K562 (cell line): ENCODE measurements around the gene TRIM62. TPM values are rescaled to one million over a fixed set of nuclear protein-coding genes. Genes with fewer than 3 reads are reported as not detected.
A peak's percentile ranks its signal among the peaks of the same experiment; 100 is the strongest.

Experiments used
- HDAC2 ChIP-seq: fragments of 450-650 bp; IDR thresholded peaks from 2 replicates; pipeline ENCODE4 v1.6.1; 2016; ENCODE audit warnings: mild to moderate bottlenecking
- STAT5B ChIP-seq: fragments of 250-450 bp; sonication (Bioruptor Pico); IDR thresholded peaks from 2 replicates; pipeline ENCODE4 v1.8.0; 2021; ENCODE audit warnings: mild to moderate bottlenecking, inconsistent platforms
- TRIM24 ChIP-seq, 2 experiments: fragments of 450-650 bp; IDR thresholded peaks; 2 replicates each; pipeline ENCODE4 v1.6.1; 2016
- ZEB2 ChIP-seq: fragments of 450-650 bp; IDR thresholded peaks from 2 replicates; pipeline ENCODE4 v1.6.1; 2016
- ZNF224 ChIP-seq: sonication (generic); formaldehyde crosslinking; IDR thresholded peaks from 2 replicates; pipeline ENCODE4 v1.8.0; 2022; ENCODE audit warnings: mild to moderate bottlenecking, missing genetic modification reagents
- ZNF384 ChIP-seq: IDR thresholded peaks from 2 replicates; pipeline ENCODE4 v1.6.1; 2012; ENCODE audit warnings: low read depth, low read length, improper control_type of control experiment
- ZNF695 ChIP-seq: fragments of 450-650 bp; formaldehyde crosslinking; IDR thresholded peaks from 2 replicates; pipeline ENCODE4 v1.4.0; 2020; ENCODE audit warnings: mild to moderate bottlenecking, moderate library complexity
- polyA plus RNA-seq, 8 experiments: library from polyadenylated mRNA; depleted of rRNA in 4 of 8; stranded (reverse) in 5 of 8; unstranded in 3 of 8; fragments of >200 nt; fragmentation: Nextera tagmentation in 2 of 8; fragmentation: Illumina TruSeq in 1 of 8; extraction: Ambion mirVana in 2 of 8; extraction: Trizol in 1 of 8; gene quantifications; 2 replicates each; pipeline versions ENCODE4 v1.2.1 to v1.2.3, GENCODE V29; 2011 to 2014; ENCODE audit warnings: inconsistent platforms in 1 of 8, missing spikeins in 1 of 8
- total RNA-seq, 7 experiments: library from RNA; depleted of rRNA in 6 of 7; stranded (reverse); fragments of >200 nt in 6 of 7; fragmentation: Illumina TruSeq in 2 of 7; extraction: Trizol in 2 of 7; gene quantifications; 2 replicates each; pipeline versions ENCODE4 v1.2.1 to v1.2.3, GENCODE V29; 2011 to 2021; ENCODE audit warnings: low replicate concordance in 1 of 7
- TF ChIP-seq, protein P1 (sequence below), 2 experiments: IDR thresholded peaks; 2 replicates each; pipeline ENCODE4 v1.6.1; 2012; ENCODE audit warnings: improper control_type of control experiment in 2 of 2, low read depth in 2 of 2, low read length in 2 of 2, borderline replicate concordance in 1 of 2

The TRIM62 gene
- total and polyA plus RNA-seq, 9 of the 15 experiments (the other 6 are each of a cell fraction or from before 2014, with no cell fraction given), result 0.18 to 2.3 (median 0.52) TPM

DNA sequence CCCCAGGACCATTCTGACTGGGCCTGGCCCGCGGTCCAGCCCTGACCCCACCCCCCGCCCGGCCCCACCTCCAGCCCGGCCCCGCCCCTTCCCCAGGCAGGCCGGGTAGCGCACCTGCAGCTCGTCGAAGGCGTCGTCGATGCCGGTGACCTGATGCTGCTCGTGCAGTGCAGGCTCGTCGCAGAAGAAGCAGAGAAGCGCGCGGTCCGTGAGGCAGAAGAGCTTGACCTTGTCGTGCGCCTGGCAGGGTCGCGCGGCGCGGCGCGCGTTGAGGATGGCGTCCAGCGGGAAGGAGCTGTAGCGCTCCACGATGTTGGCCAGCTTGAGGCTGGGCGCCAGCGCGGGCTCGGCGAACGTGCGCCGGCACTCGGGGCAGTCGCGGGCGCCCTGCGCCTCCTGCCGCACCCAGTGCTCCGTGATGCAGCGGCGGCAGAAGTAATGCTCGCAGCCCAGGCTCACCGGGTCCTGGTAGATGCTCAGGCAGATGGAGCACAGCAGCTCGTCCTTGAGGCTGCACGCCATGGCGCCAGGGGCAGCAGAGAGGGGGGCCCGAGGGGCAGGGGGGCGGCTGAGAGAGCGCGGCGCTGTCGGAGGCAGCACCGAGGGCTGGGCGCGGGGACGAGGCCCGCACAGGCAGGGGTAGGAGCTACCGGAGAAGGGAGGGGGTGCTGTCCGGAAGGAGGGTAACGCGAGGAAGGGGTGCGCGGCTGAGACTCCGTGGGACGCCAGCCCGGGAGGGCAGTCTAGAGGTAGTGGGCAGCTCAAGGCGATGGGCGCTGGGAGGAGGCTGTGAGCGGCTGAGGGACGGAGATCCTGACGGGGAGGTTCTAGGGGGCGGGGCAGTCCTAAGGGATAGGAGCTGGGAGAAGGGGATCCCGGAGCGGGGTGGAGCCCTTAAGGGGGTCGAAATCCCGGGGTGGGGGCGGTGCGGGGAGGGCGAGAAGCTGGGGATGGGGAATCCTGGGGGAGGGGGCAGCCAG is 642 bp downstream of the TRIM62 start (continued):
- TF ChIP-seq STAT5B (no peak), ZNF224 (CRISPR knock-in tag) (no peak), ZEB2 (peak; percentile 42; the same call in 1 of the 2 replicates), TRIM24 (IDR thresholded peaks at IDR 0.05) (peak in 1 of 2 experiments; percentile 47; a peak in 1 of 4 replicates), HDAC2 (no peak), ZNF695 (CRISPR knock-in tag) (no peak), ZNF384 (no peak)
- TF ChIP-seq, protein P1, sequence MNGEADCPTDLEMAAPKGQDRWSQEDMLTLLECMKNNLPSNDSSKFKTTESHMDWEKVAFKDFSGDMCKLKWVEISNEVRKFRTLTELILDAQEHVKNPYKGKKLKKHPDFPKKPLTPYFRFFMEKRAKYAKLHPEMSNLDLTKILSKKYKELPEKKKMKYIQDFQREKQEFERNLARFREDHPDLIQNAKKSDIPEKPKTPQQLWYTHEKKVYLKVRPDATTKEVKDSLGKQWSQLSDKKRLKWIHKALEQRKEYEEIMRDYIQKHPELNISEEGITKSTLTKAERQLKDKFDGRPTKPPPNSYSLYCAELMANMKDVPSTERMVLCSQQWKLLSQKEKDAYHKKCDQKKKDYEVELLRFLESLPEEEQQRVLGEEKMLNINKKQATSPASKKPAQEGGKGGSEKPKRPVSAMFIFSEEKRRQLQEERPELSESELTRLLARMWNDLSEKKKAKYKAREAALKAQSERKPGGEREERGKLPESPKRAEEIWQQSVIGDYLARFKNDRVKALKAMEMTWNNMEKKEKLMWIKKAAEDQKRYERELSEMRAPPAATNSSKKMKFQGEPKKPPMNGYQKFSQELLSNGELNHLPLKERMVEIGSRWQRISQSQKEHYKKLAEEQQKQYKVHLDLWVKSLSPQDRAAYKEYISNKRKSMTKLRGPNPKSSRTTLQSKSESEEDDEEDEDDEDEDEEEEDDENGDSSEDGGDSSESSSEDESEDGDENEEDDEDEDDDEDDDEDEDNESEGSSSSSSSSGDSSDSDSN (IDR thresholded peaks at IDR 0.05; ENCODE audit: borderline replicate concordance in 1 of 2, low read depth in 2 of 2, low read length in 2 of 2), result no peak
- TF ChIP-seq, all 486 proteins: peak for 40
